MCF 10A (cell line): Measurements from ENCODE around the gene CCT2. TPM values are rescaled to one million over a fixed set of nuclear protein-coding genes. Genes with fewer than 3 reads are reported as not detected.
A peak's percentile ranks its signal among the peaks of the same experiment; 100 is the strongest.

Experiments
- BruUV-seq: library from RNA; stranded (reverse); fragments of 400-500 nt; replicated peaks from 2 replicates; lab custom pipeline; 2021; lab: Mats Ljungman, UMichigan
- CTCF ChIA-PET: fragments of 300-600 bp; sonication (Branson Sonifier 250); formaldehyde crosslinking; extraction: SDS; loops from one replicate; lab custom pipeline; 2021; ENCODE audit warnings: antibody characterized with exemption, inconsistent platforms; lab: Yijun Ruan, JAX
- POLR2A ChIA-PET: fragments of 300-600, 350-650 bp; sonication (Branson Sonifier 250); formaldehyde crosslinking; extraction: SDS; loops from one replicate; lab custom pipeline; 2020; ENCODE audit warnings: antibody characterized with exemption, inconsistent platforms; lab: Yijun Ruan, JAX
- DNase-seq: peaks from one replicate; pipeline ENCODE4 v3.0.0-alpha.2; 2018; ENCODE audit not compliant: unreplicated experiment
- H3K27ac Mint-ChIP-seq: one replicate; pipeline ENCODE4 v1.8.0; 2022; ENCODE audit warnings: mild to moderate bottlenecking, low read depth, mixed read lengths; ENCODE audit not compliant: unreplicated experiment
- H3K27me3 Mint-ChIP-seq: one replicate; pipeline ENCODE4 v1.8.0; 2022; ENCODE audit warnings: mixed read lengths; ENCODE audit not compliant: insufficient read depth, unreplicated experiment
- H3K36me3 Mint-ChIP-seq: one replicate; pipeline ENCODE4 v1.8.0; 2022; ENCODE audit warnings: mild to moderate bottlenecking, moderate library complexity, mixed read lengths; ENCODE audit not compliant: insufficient read depth, unreplicated experiment
- H3K4me1 Mint-ChIP-seq: one replicate; pipeline ENCODE4 v1.8.0; 2022; ENCODE audit warnings: mixed read lengths; ENCODE audit not compliant: insufficient read depth, unreplicated experiment
- H3K4me3 Mint-ChIP-seq: one replicate; pipeline ENCODE4 v1.8.0; 2022; ENCODE audit warnings: mild to moderate bottlenecking, moderate library complexity, mixed read lengths; ENCODE audit not compliant: unreplicated experiment
- H3K9me3 Mint-ChIP-seq: one replicate; pipeline ENCODE4 v1.8.0; 2022; ENCODE audit warnings: mixed read lengths; ENCODE audit not compliant: unreplicated experiment
- intact Hi-C: fragments of 100-400 bp; cut with micrococcal nuclease; formaldehyde crosslinking; loops from 2 replicates; pipeline ENCODE4 v1.14.1; 2022
- total RNA-seq: library from RNA; stranded (reverse); gene quantifications from 2 replicates; pipeline ENCODE4 v1.2.3, GENCODE V29; 2022
- TF ChIP-seq, protein P1 (sequence below): fragments of 200-600 bp; IDR thresholded peaks from one replicate; pipeline ENCODE4 v1.8.0; 2022; ENCODE audit warnings: antibody characterized with exemption, mild to moderate bottlenecking; ENCODE audit not compliant: unreplicated experiment

The CCT2 gene
- total RNA-seq, 1 experiment from 2014 or later = 212 TPM

DNA sequence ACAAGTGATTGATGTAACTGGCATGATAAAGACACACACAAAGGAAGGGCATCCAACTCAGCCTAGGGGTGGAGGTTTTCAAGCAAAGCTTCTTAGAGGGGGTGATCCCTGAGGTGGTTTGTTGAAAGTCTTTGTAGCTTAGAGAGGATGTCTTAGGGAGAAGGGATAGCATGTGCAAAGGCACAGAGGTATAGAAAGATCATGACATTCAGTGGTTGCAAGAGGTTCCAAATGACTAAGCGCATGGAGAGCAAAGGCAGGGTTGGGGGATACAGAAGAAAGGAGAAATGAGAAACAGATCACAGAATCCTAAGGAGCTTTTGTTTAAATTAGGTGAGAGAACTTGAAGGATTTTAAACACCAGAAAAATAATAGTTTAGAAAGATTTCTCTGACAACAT, 5.2 kb upstream of the CCT2 start:
- BruUV-seq = no TSS peak
- Mint-ChIP-seq H3K27ac (no peak overlapping the region), H3K4me1 (no peaks in the 10 kb centered on the region), H3K27me3 (no peaks in the 10 kb centered on the region), H3K9me3 (no peaks in the 10 kb centered on the region), H3K4me3 (no peak overlapping the region), H3K36me3 (peaks cover 17% of the 10 kb centered on the region)
- CTCF ChIA-PET = interaction anchor here (0.6 to 3.9 kb wide), 4 partner anchors 9 to 223 kb away, joined by 3 to 20 read pairs (median 4); no protein-coding TSS in a partner anchor
- TF ChIP-seq, protein P1, sequence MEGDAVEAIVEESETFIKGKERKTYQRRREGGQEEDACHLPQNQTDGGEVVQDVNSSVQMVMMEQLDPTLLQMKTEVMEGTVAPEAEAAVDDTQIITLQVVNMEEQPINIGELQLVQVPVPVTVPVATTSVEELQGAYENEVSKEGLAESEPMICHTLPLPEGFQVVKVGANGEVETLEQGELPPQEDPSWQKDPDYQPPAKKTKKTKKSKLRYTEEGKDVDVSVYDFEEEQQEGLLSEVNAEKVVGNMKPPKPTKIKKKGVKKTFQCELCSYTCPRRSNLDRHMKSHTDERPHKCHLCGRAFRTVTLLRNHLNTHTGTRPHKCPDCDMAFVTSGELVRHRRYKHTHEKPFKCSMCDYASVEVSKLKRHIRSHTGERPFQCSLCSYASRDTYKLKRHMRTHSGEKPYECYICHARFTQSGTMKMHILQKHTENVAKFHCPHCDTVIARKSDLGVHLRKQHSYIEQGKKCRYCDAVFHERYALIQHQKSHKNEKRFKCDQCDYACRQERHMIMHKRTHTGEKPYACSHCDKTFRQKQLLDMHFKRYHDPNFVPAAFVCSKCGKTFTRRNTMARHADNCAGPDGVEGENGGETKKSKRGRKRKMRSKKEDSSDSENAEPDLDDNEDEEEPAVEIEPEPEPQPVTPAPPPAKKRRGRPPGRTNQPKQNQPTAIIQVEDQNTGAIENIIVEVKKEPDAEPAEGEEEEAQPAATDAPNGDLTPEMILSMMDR = no peak
- intact Hi-C loops = no loop called here
- DNase-seq = no peak
- POLR2A ChIA-PET = interaction anchor here (0.8 to 3.7 kb wide), 2 partner anchors 10 to 201 kb away, joined by 4 to 16 read pairs; no protein-coding TSS in a partner anchor

DNA sequence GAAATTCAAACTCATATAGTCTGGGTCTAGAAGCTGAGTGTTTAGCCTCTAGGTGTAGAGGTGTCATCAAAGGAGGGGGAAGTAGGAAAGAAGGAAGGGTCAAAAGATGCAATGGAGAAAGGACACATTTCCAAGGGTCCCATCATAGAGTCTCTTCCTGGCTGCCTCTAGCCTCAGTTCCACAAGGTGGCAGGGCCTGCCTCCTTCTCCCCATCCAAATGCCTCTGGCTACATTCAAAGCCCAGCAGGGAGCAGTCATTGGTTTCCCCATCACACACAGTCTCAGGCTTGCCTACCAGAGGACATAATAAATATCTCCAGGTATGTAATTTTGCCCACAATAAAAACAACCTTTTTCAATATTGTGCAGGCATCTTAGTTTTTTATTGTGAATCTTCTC, 2.1 kb upstream of the CCT2 start:
- no peaks in the 10 kb centered on the region for H3K4me1 Mint-ChIP-seq
- intact Hi-C loops = no loop called here
- ChIA-PET POLR2A (interaction anchor here (0.6 kb wide), 2 partner anchors 28 to 223 kb away, joined by 3 read pairs; no protein-coding TSS in a partner anchor), CTCF (interaction anchor here (0.6 to 2.0 kb wide), 3 partner anchors 113 to 569 kb away, joined by 3 to 6 read pairs (median 5); partner anchors contain the start of gene FRS2)
- no peaks in the 10 kb centered on the region for H3K27me3 Mint-ChIP-seq
- TF ChIP-seq, protein P1 = no peak
- H3K27ac Mint-ChIP-seq = no peak overlapping the region
- H3K36me3 Mint-ChIP-seq = peaks cover 38% of the 10 kb centered on the region
- no TSS peak for BruUV-seq
- peak; percentile 16 for DNase-seq
- H3K9me3 Mint-ChIP-seq = no peaks in the 10 kb centered on the region
- no peak overlapping the region for H3K4me3 Mint-ChIP-seq

DNA sequence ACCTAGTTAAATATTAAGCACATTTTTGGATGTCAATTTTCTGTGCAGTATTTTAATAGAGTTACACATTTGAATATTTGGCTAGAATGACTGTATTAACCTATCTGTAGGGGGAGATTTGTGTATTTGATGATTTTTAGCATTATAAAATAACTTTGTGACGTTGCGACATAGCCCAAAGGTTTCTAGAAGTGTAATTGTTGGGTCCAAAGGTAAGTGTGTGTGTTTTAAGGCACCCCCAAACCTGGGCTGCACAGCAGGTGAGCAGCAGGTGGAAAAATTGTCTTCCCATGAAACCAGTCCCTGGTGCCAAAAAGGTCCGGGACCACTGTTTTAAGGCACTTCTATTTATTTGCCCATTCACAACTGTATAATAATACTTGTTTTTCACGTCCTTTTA, 3.3 kb downstream of the CCT2 start:
- H3K36me3 Mint-ChIP-seq = peaks cover 84% of the 10 kb centered on the region
- no peaks in the 10 kb centered on the region for H3K4me1 Mint-ChIP-seq
- H3K9me3 Mint-ChIP-seq = no peaks in the 10 kb centered on the region
- POLR2A ChIA-PET = no interaction called here
- DNase-seq = no peak
- no peaks in the 10 kb centered on the region for H3K27me3 Mint-ChIP-seq
- intact Hi-C loops = no loop called here
- TF ChIP-seq, protein P1 = no peak
- no peak overlapping the region for H3K4me3 Mint-ChIP-seq
- CTCF ChIA-PET = no interaction called here
- BruUV-seq = no TSS peak
- no peak overlapping the region for H3K27ac Mint-ChIP-seq

DNA sequence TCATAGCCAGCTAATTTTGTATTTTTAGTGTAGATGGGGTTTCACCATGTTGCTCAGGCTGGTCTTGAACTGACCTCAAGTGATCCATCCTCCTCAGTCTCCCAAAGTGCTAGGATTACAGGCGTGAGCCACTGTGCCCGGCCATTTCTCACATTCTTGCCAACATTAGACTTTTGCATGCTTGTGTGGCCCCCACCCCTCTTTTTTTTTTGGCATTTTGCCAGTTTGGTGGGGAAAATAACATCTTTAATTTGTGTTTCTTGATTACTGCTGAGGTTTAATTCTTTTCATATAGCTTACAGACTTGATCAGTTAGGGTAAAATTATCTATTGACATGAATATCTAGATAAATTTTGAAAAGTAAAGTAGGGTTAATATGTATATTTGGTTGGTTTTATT, 3.8 kb downstream of the CCT2 start:
- intact Hi-C loops = no loop called here
- TF ChIP-seq, protein P1 = no peak

More for the DNA sequence above, 3.8 kb downstream of the CCT2 start:
- Mint-ChIP-seq H3K4me3 (no peak overlapping the region), H3K9me3 (no peaks in the 10 kb centered on the region), H3K27me3 (no peaks in the 10 kb centered on the region), H3K4me1 (no peaks in the 10 kb centered on the region), H3K36me3 (peaks cover 90% of the 10 kb centered on the region), H3K27ac (no peak overlapping the region)
- ChIA-PET CTCF (interaction anchor here (0.9 kb wide), 1 partner anchor 11 kb away, joined by 3 read pairs; no protein-coding TSS in a partner anchor), POLR2A (no interaction called here)
- no TSS peak for BruUV-seq
- DNase-seq = no peak
